Gastroesophageal sphincter (tissue), 4 donors: ENCODE measurements around the gene ARAP3. TPM values are rescaled to one million over a fixed set of nuclear protein-coding genes. Genes with fewer than 3 reads are reported as not detected.

ENCODE experiments used
- ATAC-seq: fragments of 150-250 bp; one replicate; pipeline ENCODE4 v1.9.1; 2016; ENCODE audit warnings: mild to moderate bottlenecking, moderate library complexity
- H3K27ac ChIP-seq, 4 donors: fragments of 200-600 bp; sonication (generic) in 3 of 4; 1 replicate in 3 of 4; 2 replicates in 1 of 4; pipeline ENCODE4 v1.5.1; 2016 to 2019
- H3K27me3 ChIP-seq: fragments of 200-600 bp; sonication (generic); one replicate; pipeline ENCODE4 v1.5.1; 2019
- H3K36me3 ChIP-seq, 2 donors: fragments of 200-600 bp; sonication (generic); one replicate each; pipeline ENCODE4 v1.5.1; 2019; ENCODE audit warnings: control low read depth in 1 of 2
- H3K4me1 ChIP-seq, 3 donors: fragments of 200-600 bp; sonication (generic); 1 replicate in 2 of 3; 2 replicates in 1 of 3; pipeline ENCODE4 v1.5.1; 2016 to 2019; ENCODE audit warnings: control low read depth in 2 of 3
- H3K4me3 ChIP-seq, 2 donors: fragments of 200-600 bp; sonication (generic); one replicate each; pipeline ENCODE4 v1.5.1; 2019; ENCODE audit warnings: mild to moderate bottlenecking in 1 of 2, moderate library complexity in 1 of 2
- H3K9me3 ChIP-seq, 3 donors: fragments of 200-600 bp; sonication (generic); one replicate each; pipeline ENCODE4 v1.5.1; 2017 to 2019; ENCODE audit warnings: control low read depth in 2 of 3
- EP300 ChIP-seq: sonication (generic); formaldehyde crosslinking; IDR thresholded peaks from one replicate; pipeline ENCODE4 v1.6.1; 2017; ENCODE audit warnings: antibody characterized with exemption, mild to moderate bottlenecking
- POLR2A ChIP-seq, 2 donors: fragments of 450-650 bp; IDR thresholded peaks; one replicate each; pipeline ENCODE4 v1.6.1; 2017; ENCODE audit warnings: antibody characterized with exemption in 2 of 2, mild to moderate bottlenecking in 2 of 2, moderate library complexity in 1 of 2
- POLR2AphosphoS5 ChIP-seq: sonication (generic); formaldehyde crosslinking; IDR thresholded peaks from one replicate; pipeline ENCODE4 v1.6.1; 2017; ENCODE audit warnings: antibody characterized with exemption
- WGBS, 2 donors: methylation state at CpG; one replicate each; pipeline ENCODE4 v1.1.5; 2018; ENCODE audit warnings: low coverage in 1 of 2; 5-methylcytosine and 5-hydroxymethylcytosine counted together
- total RNA-seq, 4 donors: library from RNA; depleted of rRNA; stranded (reverse); fragments of >200 nt; gene quantifications; one replicate each; pipeline ENCODE4 v1.1.0, GENCODE V29; 2016
- TF ChIP-seq, protein P1 (sequence below), 4 experiments: fragments of 200-600 bp in 2 of 4; fragments of 450-650 bp in 2 of 4; sonication (generic) in 1 of 4; IDR thresholded peaks; one replicate each; pipeline ENCODE4 v1.5.1; 2017 to 2019; ENCODE audit warnings: antibody characterized with exemption in 4 of 4, mild to moderate bottlenecking in 2 of 4, moderate library complexity in 2 of 4

ARAP3 gene
- total RNA-seq, 4 donors from 2014 or later, result 5.3 to 7.2 (median 6.2) TPM

DNA sequence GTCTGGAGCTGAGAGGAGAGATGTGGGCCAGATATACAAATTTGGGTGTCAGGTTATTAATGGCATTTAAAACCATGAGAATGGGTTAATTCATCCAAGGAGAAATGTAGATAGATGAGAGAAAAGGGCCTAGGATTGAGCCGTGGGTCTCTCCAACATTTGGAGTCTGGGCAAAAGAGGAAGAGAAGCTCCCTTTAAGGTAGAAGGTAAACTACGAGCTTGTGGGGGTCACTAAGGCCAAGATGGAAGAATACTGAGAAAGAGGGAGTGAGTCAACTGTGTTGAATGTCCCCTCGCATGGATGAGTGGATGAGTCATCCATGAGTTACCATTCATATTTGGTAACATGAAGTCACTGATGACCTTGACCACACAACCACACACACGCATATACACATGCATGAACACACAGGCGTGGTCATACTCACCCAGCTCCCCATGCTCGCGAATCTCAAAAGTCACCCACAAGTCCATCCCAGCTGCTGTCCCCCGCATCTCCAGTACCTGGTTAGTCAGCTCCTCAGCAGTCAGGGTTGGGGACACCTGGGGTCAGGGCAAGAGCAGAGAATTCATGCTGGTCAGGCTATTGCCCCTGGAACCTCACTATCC lies 24.0 kb downstream of the ARAP3 start:
- ATAC-seq, result no peak
- no peaks in the 10 kb centered on the region for H3K27me3 ChIP-seq
- H3K4me3 ChIP-seq, result no peak overlapping the region
- WGBS, 2 donors, result 88 to 97% methylated on average over 4 to 8 of the region's 8 CpGs
- H3K36me3 ChIP-seq, result peaks cover 0 to 48% of the 10 kb centered on the region in 2 donors
- H3K27ac ChIP-seq, result no peak overlapping the region
- TF ChIP-seq, protein P1, sequence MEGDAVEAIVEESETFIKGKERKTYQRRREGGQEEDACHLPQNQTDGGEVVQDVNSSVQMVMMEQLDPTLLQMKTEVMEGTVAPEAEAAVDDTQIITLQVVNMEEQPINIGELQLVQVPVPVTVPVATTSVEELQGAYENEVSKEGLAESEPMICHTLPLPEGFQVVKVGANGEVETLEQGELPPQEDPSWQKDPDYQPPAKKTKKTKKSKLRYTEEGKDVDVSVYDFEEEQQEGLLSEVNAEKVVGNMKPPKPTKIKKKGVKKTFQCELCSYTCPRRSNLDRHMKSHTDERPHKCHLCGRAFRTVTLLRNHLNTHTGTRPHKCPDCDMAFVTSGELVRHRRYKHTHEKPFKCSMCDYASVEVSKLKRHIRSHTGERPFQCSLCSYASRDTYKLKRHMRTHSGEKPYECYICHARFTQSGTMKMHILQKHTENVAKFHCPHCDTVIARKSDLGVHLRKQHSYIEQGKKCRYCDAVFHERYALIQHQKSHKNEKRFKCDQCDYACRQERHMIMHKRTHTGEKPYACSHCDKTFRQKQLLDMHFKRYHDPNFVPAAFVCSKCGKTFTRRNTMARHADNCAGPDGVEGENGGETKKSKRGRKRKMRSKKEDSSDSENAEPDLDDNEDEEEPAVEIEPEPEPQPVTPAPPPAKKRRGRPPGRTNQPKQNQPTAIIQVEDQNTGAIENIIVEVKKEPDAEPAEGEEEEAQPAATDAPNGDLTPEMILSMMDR (IDR thresholded peaks at IDR 0.05), result no peak
- TF ChIP-seq POLR2AphosphoS5 (no peak), POLR2A (IDR thresholded peaks at IDR 0.05) (no peak), EP300 (no peak)
- H3K9me3 ChIP-seq, result no peaks in the 10 kb centered on the region
- no peaks in the 10 kb centered on the region for H3K4me1 ChIP-seq

DNA sequence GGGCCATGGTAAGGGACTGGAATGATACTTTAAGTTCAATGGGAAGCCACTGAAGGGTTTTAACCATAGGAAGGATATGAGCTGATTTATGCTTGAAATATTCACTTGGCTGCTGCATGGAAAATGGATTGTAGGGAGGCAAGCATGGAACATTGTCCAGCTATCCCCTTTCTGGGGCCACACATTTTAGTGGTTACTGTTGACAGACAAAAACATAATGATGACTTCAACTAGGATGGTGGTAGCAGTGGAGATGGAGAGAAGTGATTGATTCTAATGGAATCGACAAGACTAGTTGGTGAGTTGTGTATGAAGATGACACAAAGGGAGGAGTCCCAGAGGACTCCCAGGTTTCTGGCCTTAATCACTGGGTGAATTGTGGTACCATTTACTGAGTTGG lies 24.6 kb downstream of the ARAP3 start:
- Histone ChIP-seq H3K9me3 (no peaks in the 10 kb centered on the region), H3K27ac (no peak overlapping the region), H3K27me3 (no peaks in the 10 kb centered on the region), H3K36me3 (peaks cover 0 to 48% of the 10 kb centered on the region in 2 donors), H3K4me1 (no peaks in the 10 kb centered on the region), H3K4me3 (no peak overlapping the region)
- 95 to 100% methylated on average over 1 of the region's 1 CpG for WGBS, 2 donors
- TF ChIP-seq EP300 (no peak), POLR2AphosphoS5 (no peak), POLR2A (IDR thresholded peaks at IDR 0.05) (no peak)
- TF ChIP-seq, protein P1 (IDR thresholded peaks at IDR 0.05), result no peak
- no peak for ATAC-seq

DNA sequence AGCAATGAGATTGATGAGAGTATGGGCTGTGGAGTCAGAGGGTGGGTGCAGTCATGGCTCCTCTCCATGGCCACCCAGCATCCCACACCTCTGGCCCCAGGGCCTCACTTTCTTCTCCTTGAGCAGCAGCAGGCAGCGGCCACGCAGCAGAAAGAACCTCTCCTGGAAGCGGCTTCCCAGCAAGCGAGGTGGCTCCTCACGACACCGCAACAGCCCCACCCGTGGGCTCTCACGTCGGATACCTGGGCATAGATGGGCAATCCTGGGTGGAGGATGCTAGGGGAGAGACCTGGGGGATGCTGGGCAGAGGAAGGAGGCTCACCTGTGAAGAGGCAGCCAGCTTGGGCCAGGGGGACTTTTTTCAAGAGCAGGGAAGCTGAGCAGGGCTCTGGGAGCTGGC lies 25.6 kb downstream of the ARAP3 start:
- ATAC-seq, result no peak
- TF ChIP-seq POLR2AphosphoS5 (no peak), EP300 (no peak), POLR2A (IDR thresholded peaks at IDR 0.05) (no peak)
- TF ChIP-seq, protein P1 (IDR thresholded peaks at IDR 0.05), result no peak
- H3K27me3 ChIP-seq, result no peaks in the 10 kb centered on the region
- H3K27ac ChIP-seq, result no peak overlapping the region
- WGBS, 2 donors, result 100% methylated on average over 1 of the region's 9 CpGs
- no peaks in the 10 kb centered on the region for H3K9me3 ChIP-seq
- H3K4me1 ChIP-seq, result peaks cover 0 to 6% (median 0%) of the 10 kb centered on the region in 3 donors
- H3K4me3 ChIP-seq, result no peak overlapping the region
- peaks cover 0 to 43% of the 10 kb centered on the region in 2 donors for H3K36me3 ChIP-seq

DNA sequence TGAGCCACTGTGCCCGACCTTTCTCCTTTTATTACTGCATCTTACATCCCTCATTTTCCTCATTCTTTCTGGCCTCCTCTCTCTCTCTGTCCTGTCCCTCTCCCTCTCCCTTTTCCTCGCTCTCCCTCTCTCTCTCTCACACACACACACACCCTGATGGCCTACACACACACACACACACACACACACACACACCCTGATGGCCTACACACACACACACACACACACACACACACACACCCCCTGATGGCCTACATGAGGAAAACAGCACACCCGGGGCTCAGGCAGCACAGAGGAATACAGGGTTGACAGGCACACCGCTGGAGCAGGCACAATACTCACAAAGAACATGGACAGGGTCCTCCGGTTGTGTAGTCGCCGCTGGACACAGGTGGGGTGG lies 27.0 kb downstream of the ARAP3 start:
- 88 to 94% methylated on average over 2 of the region's 7 CpGs for WGBS, 2 donors
- no peaks in the 10 kb centered on the region for H3K9me3 ChIP-seq
- H3K4me1 ChIP-seq, result peaks cover 0 to 17% (median 9%) of the 10 kb centered on the region in 3 donors
- TF ChIP-seq, protein P1 (IDR thresholded peaks at IDR 0.05), result no peak
- TF ChIP-seq POLR2AphosphoS5, result no peak
- no peak for TF ChIP-seq POLR2A (IDR thresholded peaks at IDR 0.05)
- no peak for TF ChIP-seq EP300
- peaks cover 0 to 43% of the 10 kb centered on the region in 2 donors for H3K36me3 ChIP-seq
- no peak overlapping the region for H3K4me3 ChIP-seq
- H3K27me3 ChIP-seq, result no peaks in the 10 kb centered on the region
- no peak overlapping the region for H3K27ac ChIP-seq
- no peak for ATAC-seq

DNA sequence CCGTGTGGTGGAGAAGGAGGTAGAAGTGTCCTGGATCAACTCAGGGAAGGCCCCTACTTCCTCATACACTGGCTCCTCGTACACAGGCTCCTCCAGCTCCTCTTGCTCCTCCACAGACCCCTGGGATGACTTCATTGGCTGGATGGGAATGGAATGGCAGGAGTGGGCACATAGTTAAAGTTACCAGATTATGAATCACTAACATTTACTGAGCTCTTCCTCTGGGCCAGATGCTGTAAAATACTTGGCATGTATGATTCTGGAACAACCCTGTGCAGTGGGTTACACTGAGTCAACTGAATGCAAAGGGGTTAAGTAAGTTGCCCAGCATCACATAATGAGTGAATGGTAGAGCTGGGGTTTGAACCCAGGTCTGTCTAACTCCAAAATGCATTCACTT lies 27.7 kb downstream of the ARAP3 start:
- H3K27ac ChIP-seq, result no peak overlapping the region
- ATAC-seq, result no peak
- H3K9me3 ChIP-seq, result no peaks in the 10 kb centered on the region
- peaks cover 0 to 23% (median 10%) of the 10 kb centered on the region in 3 donors for H3K4me1 ChIP-seq
- TF ChIP-seq EP300 (no peak), POLR2A (IDR thresholded peaks at IDR 0.05) (no peak), POLR2AphosphoS5 (no peak)
- TF ChIP-seq, protein P1 (IDR thresholded peaks at IDR 0.05), result no peak
- H3K4me3 ChIP-seq, result no peak overlapping the region
- no peaks in the 10 kb centered on the region for H3K27me3 ChIP-seq
- 100% methylated on average over 1 of the region's 2 CpGs; no CpG with 5 or more reads in 1 of the 2 donors for WGBS, 2 donors
- H3K36me3 ChIP-seq, result peaks cover 0 to 37% of the 10 kb centered on the region in 2 donors
